NB4 (cell line): Measurements from ENCODE around the gene NRN1L.

ENCODE experiments used
- POLR2A ChIP-seq: IDR thresholded peaks from 2 replicates; pipeline ENCODE4 v1.6.1; 2011; ENCODE audit warnings: mild to moderate bottlenecking; ENCODE audit not compliant: insufficient read length; ENCODE audit errors: extremely low read depth
- TF ChIP-seq, protein P1 (sequence below): IDR thresholded peaks from one replicate; pipeline ENCODE4 v1.5.1; 2012; ENCODE audit warnings: low read depth, low read length
- TF ChIP-seq, protein P2 (sequence below): IDR thresholded peaks from 2 replicates; pipeline ENCODE4 v1.6.1; 2011; ENCODE audit warnings: low read depth, low read length

DNA sequence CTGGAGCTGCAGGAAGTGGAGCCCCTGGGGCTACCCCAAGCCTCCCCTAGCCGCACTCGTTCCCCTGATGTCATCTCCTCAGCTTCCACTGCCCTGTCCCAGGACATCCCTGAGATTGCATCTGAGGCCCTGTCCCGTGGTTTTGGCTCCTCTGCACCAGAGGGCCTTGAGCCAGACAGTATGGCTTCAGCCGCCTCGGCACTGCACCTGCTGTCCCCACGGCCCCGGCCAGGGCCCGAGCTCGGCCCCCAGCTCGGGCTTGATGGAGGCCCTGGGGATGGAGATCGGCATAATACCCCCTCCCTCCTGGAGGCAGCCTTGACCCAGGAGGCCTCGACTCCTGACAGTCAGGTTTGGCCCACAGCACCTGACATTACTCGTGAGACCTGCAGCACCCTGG is 4.1 kb upstream of the NRN1L start:
- TF ChIP-seq POLR2A, result no peak
- TF ChIP-seq, protein P1, sequence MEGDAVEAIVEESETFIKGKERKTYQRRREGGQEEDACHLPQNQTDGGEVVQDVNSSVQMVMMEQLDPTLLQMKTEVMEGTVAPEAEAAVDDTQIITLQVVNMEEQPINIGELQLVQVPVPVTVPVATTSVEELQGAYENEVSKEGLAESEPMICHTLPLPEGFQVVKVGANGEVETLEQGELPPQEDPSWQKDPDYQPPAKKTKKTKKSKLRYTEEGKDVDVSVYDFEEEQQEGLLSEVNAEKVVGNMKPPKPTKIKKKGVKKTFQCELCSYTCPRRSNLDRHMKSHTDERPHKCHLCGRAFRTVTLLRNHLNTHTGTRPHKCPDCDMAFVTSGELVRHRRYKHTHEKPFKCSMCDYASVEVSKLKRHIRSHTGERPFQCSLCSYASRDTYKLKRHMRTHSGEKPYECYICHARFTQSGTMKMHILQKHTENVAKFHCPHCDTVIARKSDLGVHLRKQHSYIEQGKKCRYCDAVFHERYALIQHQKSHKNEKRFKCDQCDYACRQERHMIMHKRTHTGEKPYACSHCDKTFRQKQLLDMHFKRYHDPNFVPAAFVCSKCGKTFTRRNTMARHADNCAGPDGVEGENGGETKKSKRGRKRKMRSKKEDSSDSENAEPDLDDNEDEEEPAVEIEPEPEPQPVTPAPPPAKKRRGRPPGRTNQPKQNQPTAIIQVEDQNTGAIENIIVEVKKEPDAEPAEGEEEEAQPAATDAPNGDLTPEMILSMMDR, result no peak
- TF ChIP-seq, protein P2, sequence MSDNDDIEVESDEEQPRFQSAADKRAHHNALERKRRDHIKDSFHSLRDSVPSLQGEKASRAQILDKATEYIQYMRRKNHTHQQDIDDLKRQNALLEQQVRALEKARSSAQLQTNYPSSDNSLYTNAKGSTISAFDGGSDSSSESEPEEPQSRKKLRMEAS, result no peak
